ENCODE data around the gene MCC.

DNA sequence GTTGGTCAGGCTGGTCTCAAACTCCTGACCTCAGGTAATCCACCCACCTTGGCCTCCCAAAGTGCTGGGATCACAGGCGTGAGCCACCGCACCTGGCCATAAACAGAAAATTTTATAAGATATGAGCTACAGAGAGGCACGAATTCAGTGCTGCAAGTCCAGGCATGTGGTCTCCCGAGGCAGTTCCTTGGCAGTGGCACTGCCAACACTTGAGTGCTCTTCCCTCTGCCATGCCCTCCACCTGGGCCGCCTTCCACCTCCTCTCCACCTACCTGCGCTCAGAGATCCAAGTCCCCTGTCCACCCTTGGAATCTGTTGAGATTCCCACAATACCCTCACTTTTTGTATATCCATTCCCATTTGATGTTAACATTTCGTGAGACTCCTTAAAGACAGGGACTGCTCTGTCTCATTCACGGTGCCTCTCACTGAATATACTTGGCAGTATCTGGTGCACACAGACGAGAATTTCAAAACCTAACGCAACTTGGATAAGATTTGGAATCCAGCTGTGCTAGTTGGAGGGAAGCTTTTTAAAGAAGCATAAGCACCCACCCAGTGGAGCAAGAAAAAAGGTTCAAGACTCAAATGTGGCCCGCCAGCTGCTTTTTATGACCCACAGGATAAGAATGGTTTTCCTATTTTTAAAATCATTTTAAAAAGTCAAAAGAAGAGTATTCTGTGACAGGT, 443.3 kb downstream of the MCC start:
- TF ChIP-seq, protein P1, sequence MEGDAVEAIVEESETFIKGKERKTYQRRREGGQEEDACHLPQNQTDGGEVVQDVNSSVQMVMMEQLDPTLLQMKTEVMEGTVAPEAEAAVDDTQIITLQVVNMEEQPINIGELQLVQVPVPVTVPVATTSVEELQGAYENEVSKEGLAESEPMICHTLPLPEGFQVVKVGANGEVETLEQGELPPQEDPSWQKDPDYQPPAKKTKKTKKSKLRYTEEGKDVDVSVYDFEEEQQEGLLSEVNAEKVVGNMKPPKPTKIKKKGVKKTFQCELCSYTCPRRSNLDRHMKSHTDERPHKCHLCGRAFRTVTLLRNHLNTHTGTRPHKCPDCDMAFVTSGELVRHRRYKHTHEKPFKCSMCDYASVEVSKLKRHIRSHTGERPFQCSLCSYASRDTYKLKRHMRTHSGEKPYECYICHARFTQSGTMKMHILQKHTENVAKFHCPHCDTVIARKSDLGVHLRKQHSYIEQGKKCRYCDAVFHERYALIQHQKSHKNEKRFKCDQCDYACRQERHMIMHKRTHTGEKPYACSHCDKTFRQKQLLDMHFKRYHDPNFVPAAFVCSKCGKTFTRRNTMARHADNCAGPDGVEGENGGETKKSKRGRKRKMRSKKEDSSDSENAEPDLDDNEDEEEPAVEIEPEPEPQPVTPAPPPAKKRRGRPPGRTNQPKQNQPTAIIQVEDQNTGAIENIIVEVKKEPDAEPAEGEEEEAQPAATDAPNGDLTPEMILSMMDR (IDR thresholded peaks at IDR 0.05; ENCODE audit: low read depth, low read length, missing input control), result no peak
- TF ChIP-seq RAD21 (IDR thresholded peaks at IDR 0.05), result no peak
- TF ChIP-seq GABPA (IDR thresholded peaks at IDR 0.05 in 1 of 2, conservative IDR thresholded peaks at IDR 0.05 in 1 of 2), result no peak
- TF ChIP-seq SP1 (IDR thresholded peaks at IDR 0.05), result no peak
- TF ChIP-seq, protein P2, sequence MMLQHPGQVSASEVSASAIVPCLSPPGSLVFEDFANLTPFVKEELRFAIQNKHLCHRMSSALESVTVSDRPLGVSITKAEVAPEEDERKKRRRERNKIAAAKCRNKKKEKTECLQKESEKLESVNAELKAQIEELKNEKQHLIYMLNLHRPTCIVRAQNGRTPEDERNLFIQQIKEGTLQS (IDR thresholded peaks at IDR 0.05), result no peak
- TF ChIP-seq EGR1 (IDR thresholded peaks at IDR 0.05; ENCODE audit: low read depth in 2 of 2), result no peak
- no peak for TF ChIP-seq YY1 (IDR thresholded peaks at IDR 0.05)
- TF ChIP-seq RXRA (IDR thresholded peaks at IDR 0.05), result no peak
- TF ChIP-seq, protein P3, sequence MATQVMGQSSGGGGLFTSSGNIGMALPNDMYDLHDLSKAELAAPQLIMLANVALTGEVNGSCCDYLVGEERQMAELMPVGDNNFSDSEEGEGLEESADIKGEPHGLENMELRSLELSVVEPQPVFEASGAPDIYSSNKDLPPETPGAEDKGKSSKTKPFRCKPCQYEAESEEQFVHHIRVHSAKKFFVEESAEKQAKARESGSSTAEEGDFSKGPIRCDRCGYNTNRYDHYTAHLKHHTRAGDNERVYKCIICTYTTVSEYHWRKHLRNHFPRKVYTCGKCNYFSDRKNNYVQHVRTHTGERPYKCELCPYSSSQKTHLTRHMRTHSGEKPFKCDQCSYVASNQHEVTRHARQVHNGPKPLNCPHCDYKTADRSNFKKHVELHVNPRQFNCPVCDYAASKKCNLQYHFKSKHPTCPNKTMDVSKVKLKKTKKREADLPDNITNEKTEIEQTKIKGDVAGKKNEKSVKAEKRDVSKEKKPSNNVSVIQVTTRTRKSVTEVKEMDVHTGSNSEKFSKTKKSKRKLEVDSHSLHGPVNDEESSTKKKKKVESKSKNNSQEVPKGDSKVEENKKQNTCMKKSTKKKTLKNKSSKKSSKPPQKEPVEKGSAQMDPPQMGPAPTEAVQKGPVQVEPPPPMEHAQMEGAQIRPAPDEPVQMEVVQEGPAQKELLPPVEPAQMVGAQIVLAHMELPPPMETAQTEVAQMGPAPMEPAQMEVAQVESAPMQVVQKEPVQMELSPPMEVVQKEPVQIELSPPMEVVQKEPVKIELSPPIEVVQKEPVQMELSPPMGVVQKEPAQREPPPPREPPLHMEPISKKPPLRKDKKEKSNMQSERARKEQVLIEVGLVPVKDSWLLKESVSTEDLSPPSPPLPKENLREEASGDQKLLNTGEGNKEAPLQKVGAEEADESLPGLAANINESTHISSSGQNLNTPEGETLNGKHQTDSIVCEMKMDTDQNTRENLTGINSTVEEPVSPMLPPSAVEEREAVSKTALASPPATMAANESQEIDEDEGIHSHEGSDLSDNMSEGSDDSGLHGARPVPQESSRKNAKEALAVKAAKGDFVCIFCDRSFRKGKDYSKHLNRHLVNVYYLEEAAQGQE (IDR thresholded peaks at IDR 0.05), result no peak
- TF ChIP-seq, protein P4, sequence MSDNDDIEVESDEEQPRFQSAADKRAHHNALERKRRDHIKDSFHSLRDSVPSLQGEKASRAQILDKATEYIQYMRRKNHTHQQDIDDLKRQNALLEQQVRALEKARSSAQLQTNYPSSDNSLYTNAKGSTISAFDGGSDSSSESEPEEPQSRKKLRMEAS (IDR thresholded peaks at IDR 0.05), result no peak
- TF ChIP-seq JUND (IDR thresholded peaks at IDR 0.05), result no peak
- no peak for TF ChIP-seq TAF1 (conservative IDR thresholded peaks at IDR 0.05)

Measured in liver (tissue), 3 donors.